ENCODE measurements around the gene PPM1H. TPM values are rescaled to one million over a fixed set of nuclear protein-coding genes. Genes with fewer than 3 reads are reported as not detected.

Gene PPM1H
- total and polyA plus RNA-seq, 2 of the 8 experiments (the other 6 are each of a cell fraction or from before 2014, with no cell fraction given): 16.4 to 36.1 TPM

DNA sequence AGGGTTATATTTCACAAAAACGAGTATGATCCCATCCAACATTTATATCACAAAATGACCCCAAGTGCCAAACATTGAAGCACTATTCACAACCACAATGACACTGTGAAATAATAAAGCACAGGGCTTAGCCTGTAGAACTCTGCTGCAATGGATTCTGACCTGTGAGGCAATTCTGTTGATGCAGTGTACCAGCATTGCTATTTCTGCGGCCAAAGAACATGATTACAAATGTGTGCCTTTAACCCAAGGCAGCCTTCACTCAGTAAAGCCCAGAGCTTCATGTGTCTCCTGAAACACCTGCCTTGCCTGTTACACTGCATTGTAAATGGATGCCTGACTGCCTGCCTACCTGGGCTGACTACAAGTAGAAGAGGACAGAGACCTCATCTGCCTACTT, 158.0 kb downstream of the PPM1H start:
- H3K27me3 ChIP-seq (replicated peaks in 1 of 4; ENCODE audit: control insufficient read depth in 3 of 4, extremely low read depth in 1 of 4, insufficient read depth in 3 of 4, low read length in 3 of 4): no peaks in the 10 kb centered on the region
- no peak overlapping the region for H2BK15ac ChIP-seq (ENCODE audit: low read length)
- H3K18ac ChIP-seq (ENCODE audit: extremely low read depth, low read length): no peak overlapping the region
- 84% methylated on average over 2 of the region's 2 CpGs; no CpG with 5 or more reads in 1 of the 2 experiments for WGBS, 2 experiments (ENCODE audit: extremely low coverage in 1 of 2, insufficient coverage in 1 of 2, insufficient read length in 1 of 2, insufficient replicate concordance in 2 of 2, low coverage in 1 of 2, low lambda C conversion rate in 2 of 2, missing lambda C conversion rate in 1 of 2)
- CTCF ChIA-PET (ENCODE audit: partially characterized antibody): interaction anchor here (1.4 kb wide), 1 partner anchor 196 kb away, joined by 5 read pairs; no protein-coding TSS in a partner anchor
- no peak overlapping the region for H2BK20ac ChIP-seq (ENCODE audit: low read length)
- DNase-seq (ENCODE audit: low read depth in 1 of 2, low spot score in 2 of 2): no peak
- no peak overlapping the region for H2BK120ac ChIP-seq (replicated peaks; ENCODE audit: low read depth, low read length)
- H2AFZ ChIP-seq (ENCODE audit: low read length): no peak overlapping the region
- no peak overlapping the region for H3K4ac ChIP-seq (replicated peaks; ENCODE audit: insufficient read length, low read depth, low read length)
- peaks cover 0 to 2% (median under 1%) of the 10 kb centered on the region in 4 experiments; a peak in 2 of 7 replicates for H3K4me1 ChIP-seq (replicated peaks in 1 of 4; ENCODE audit: control insufficient read depth in 3 of 4, insufficient read depth in 4 of 4, low read length in 3 of 4)
- no peak overlapping the region for H2BK12ac ChIP-seq (ENCODE audit: low read depth, low read length)
- no peak overlapping the region for H3K4me3 ChIP-seq (ENCODE audit: extremely low read depth in 1 of 4, insufficient read depth in 2 of 4, low read depth in 3 of 4, low read length in 4 of 4)
- H3K14ac ChIP-seq (ENCODE audit: insufficient read length): no peak overlapping the region
- no peak overlapping the region for H2BK5ac ChIP-seq (ENCODE audit: low read depth, low read length)
- no peak overlapping the region for H4K5ac ChIP-seq (ENCODE audit: insufficient read length, low read depth, low read length)
- no peaks in the 10 kb centered on the region for H3K79me2 ChIP-seq (ENCODE audit: control insufficient read depth in 1 of 2, insufficient read depth in 2 of 2, low read length in 2 of 2)
- no peak overlapping the region for H4K91ac ChIP-seq (replicated peaks; ENCODE audit: insufficient read length, low read length)
- H3K56ac ChIP-seq (replicated peaks; ENCODE audit: insufficient read length, low read depth, low read length): no peak overlapping the region
- no peaks in the 10 kb centered on the region for H3K79me1 ChIP-seq (ENCODE audit: low read depth, low read length)
- no peak overlapping the region for H2AK5ac ChIP-seq (ENCODE audit: low read depth, low read length)
- no peaks in the 10 kb centered on the region for H3K9me3 ChIP-seq (ENCODE audit: insufficient read depth in 2 of 2, low read depth in 1 of 2, low read length in 1 of 2)
- no peak for FAIRE-seq
- H4K8ac ChIP-seq (ENCODE audit: extremely low read depth, insufficient read depth, low read length): no peak overlapping the region
- TF ChIP-seq HDAC2 (IDR thresholded peaks at IDR 0.05; ENCODE audit: borderline replicate concordance in 1 of 2, low read depth in 2 of 2, low read length in 2 of 2): no peak
- TF ChIP-seq CHD2 (IDR thresholded peaks at IDR 0.05; ENCODE audit: low read length): no peak
- no peak for TF ChIP-seq SIX5 (IDR thresholded peaks at IDR 0.05; ENCODE audit: low read depth, low read length)
- TF ChIP-seq HDAC6 (IDR thresholded peaks at IDR 0.05; ENCODE audit: low read depth, low read length): no peak
- no peaks in the 10 kb centered on the region for H4K20me1 ChIP-seq (replicated peaks in 1 of 2; ENCODE audit: control insufficient read depth in 1 of 2, insufficient read depth in 2 of 2, low read length in 2 of 2)
- no peak overlapping the region for H3K4me2 ChIP-seq (ENCODE audit: insufficient read depth in 1 of 2, low read depth in 2 of 2, low read length in 2 of 2)
- H3K9ac ChIP-seq (replicated peaks in 1 of 4; ENCODE audit: extremely low read depth in 1 of 4, low read depth in 3 of 4, low read length in 3 of 4): no peak overlapping the region
- no peaks in the 10 kb centered on the region for H3K23me2 ChIP-seq (ENCODE audit: low read depth, low read length)
- no peak overlapping the region for H3K27ac ChIP-seq (ENCODE audit: low read depth, low read length)
- no peaks in the 10 kb centered on the region for H3K36me3 ChIP-seq (ENCODE audit: control insufficient read depth in 2 of 4, insufficient read depth in 4 of 4, low read length in 3 of 4)
- POLR2A ChIA-PET (ENCODE audit: partially characterized antibody): no interaction called here
- H3K23ac ChIP-seq (ENCODE audit: insufficient read length): no peak overlapping the region
